Ishikawa (cell line): ENCODE measurements around the gene TLX2.
A peak's percentile ranks its signal among the peaks of the same experiment; 100 is the strongest.

Experiments used
- CEBPB ChIP-seq: IDR thresholded peaks from 2 replicates; pipeline ENCODE4 v1.6.1; 2012
- CREB1 ChIP-seq: IDR thresholded peaks from 2 replicates; pipeline ENCODE4 v1.6.1; 2012; ENCODE audit warnings: low read depth
- EP300 ChIP-seq: IDR thresholded peaks from 2 replicates; pipeline ENCODE4 v1.6.1; 2012; ENCODE audit warnings: borderline replicate concordance
- RAD21 ChIP-seq: IDR thresholded peaks from 2 replicates; pipeline ENCODE4 v1.6.1; 2012; ENCODE audit warnings: low read depth
- TAF1 ChIP-seq: IDR thresholded peaks from 2 replicates; pipeline ENCODE4 v1.6.1; 2012; ENCODE audit warnings: low read depth, mild to moderate bottlenecking
- TCF12 ChIP-seq: IDR thresholded peaks from 2 replicates; pipeline ENCODE4 v1.6.1; 2012; ENCODE audit warnings: low read depth
- YY1 ChIP-seq: IDR thresholded peaks from 2 replicates; pipeline ENCODE4 v1.6.1; 2012; ENCODE audit warnings: low read depth
- ZBTB7A ChIP-seq: IDR thresholded peaks from 2 replicates; pipeline ENCODE4 v1.6.1; 2012; ENCODE audit warnings: low read depth
- TF ChIP-seq, protein P1 (sequence below): IDR thresholded peaks from 2 replicates; pipeline ENCODE4 v1.6.1; 2012
- TF ChIP-seq, protein P2 (sequence below): IDR thresholded peaks from 2 replicates; pipeline ENCODE4 v1.6.1; 2012

DNA sequence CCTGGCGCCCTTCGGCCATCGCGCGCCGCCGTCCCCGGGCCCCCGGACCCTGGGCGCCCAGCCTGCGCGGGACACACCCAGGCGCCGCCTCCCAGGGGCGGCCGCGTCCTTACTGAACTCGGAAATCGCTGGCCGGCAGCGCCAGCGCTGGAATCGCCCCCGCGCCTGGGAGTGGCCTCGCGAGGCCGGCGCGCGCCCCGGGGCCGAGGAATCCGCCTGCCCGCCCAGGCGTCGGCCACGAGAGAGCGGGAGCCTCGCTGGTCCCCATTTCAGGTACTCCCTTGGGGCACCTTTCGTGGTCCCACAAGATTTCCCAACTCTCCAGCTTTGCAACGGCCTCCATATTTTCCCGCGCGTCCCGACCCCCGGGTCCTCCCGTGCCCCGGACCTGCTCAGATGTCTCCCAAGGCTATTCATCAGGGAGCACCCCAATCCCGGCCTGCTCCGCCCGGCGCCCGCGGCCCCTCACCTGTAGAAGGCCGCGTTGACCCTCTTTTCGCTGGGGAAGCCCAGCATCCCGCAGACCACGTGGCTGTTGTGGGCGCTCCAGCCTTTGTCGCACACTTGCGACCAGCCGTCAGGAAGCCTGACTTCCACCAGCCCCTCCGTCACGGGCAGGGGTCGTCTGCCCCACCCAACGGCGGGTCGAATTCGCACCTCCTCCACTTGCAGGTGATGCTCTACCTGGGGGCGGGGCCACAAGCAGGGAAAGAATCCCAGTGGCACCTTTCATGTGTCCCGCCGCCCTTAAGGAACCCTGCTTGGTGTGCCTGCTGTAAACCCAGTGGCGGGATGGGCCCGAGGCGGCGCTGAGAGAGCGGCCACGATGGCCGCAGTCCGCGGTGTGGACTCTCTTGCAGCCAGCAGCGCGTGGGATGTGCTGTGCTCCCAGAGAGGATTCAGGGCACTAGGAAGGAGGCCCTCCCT lies 34.9 kb downstream of the TLX2 start:
- TF ChIP-seq CREB1, result no peak
- peak; percentile 29; the same call in 1 of the 2 replicates for TF ChIP-seq TCF12
- TF ChIP-seq, protein P1, sequence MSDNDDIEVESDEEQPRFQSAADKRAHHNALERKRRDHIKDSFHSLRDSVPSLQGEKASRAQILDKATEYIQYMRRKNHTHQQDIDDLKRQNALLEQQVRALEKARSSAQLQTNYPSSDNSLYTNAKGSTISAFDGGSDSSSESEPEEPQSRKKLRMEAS, result peak; percentile 93
- TF ChIP-seq EP300, result no peak
- peak; percentile 42; the same call in 1 of the 2 replicates for TF ChIP-seq TAF1
- TF ChIP-seq, protein P2, sequence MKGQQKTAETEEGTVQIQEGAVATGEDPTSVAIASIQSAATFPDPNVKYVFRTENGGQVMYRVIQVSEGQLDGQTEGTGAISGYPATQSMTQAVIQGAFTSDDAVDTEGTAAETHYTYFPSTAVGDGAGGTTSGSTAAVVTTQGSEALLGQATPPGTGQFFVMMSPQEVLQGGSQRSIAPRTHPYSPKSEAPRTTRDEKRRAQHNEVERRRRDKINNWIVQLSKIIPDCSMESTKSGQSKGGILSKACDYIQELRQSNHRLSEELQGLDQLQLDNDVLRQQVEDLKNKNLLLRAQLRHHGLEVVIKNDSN, result peak; percentile 78
- no peak for TF ChIP-seq CEBPB
- TF ChIP-seq RAD21, result no peak
- peak; percentile 35; the same call in 1 of the 2 replicates for TF ChIP-seq YY1
- peak; percentile 81 for TF ChIP-seq ZBTB7A
